HFF-Myc (cell line): Measurements from ENCODE around the gene SHISA6.

Experiments used
- DNase-seq: peaks from one replicate; pipeline ENCODE4 v3.0.0-alpha.2; 2011; ENCODE audit warnings: low read depth; ENCODE audit errors: extremely low read depth
- H3K4me3 ChIP-seq: replicated peaks from 2 replicates; pipeline ENCODE4 v1.5.1; 2011; ENCODE audit warnings: low read depth, mild to moderate bottlenecking, control low read depth, low read length
- CTCF ChIP-seq: IDR thresholded peaks from 2 replicates; pipeline ENCODE4 v1.5.1; 2012; ENCODE audit warnings: mild to moderate bottlenecking, low read depth, low read length, control low read depth; ENCODE audit errors: missing control alignments

SHISA6 gene

DNA sequence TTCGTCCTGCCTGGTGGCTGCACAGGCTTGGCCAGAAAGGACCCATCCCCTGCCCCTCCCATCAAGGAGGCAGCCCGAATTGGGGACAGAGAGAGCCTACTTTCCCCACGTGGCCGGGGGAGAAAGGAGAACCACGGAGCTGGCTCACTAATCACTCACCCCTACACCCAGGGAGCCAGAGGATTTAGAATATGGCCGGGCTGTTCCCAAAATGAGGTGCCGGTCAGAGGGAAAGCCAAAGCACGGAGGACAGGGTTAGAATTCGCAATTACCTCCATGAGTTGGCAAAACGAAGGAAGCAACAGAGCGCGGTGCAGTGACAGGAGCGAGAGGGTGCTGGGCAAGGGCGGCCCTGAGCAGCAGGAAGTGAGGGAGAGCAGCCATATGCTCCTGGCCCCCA lies 33.1 kb downstream of the SHISA6 start:
- no peak for DNase-seq
- no peak for TF ChIP-seq CTCF
- H3K4me3 ChIP-seq, result no peak overlapping the region

- TF ChIP-seq CTCF, result no peak
- DNase-seq, result no peak
- no peak overlapping the region for H3K4me3 ChIP-seq
These were observed 35.5 kb downstream of the SHISA6 start for GRCh38 chr17:11276486-11276885.

- no peak for DNase-seq
- no peak overlapping the region for H3K4me3 ChIP-seq
- TF ChIP-seq CTCF, result no peak
These were observed 37.4 kb downstream of the SHISA6 start for GRCh38 chr17:11278186-11278991.

GRCh38 chr17:11278992-11279270 lies 37.9 kb downstream of the SHISA6 start:
- DNase-seq, result no peak
- no peak overlapping the region for H3K4me3 ChIP-seq
- no peak for TF ChIP-seq CTCF

DNA sequence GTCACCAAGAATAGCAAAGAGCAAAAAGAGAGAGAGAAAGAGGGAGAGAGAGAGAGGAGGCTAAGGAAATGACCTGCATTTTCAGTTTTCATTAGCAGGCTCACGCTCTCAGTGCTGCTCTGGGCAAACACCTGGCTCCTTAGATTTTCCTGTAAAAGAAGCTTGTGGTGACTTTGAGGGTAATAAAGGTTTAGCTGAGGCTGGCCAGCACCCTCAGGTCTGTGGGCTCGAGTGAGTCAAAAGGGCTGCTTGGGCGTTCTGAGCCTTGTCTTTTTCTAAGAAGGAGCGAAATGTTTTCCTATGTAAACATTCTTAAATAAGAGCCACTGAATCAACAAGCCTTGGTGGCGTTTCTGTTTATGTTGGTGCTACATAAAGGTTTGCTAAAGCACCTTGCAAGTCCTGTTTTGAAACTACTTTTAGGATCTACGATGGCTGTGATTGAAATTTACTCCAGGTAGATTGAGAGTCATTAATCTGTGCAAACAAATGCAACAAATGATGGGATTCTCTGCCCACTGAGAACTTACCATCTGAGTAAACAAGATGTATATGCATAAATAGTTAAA lies 38.8 kb downstream of the SHISA6 start:
- TF ChIP-seq CTCF, result no peak
- H3K4me3 ChIP-seq, result no peak overlapping the region
- DNase-seq, result no peak

DNA sequence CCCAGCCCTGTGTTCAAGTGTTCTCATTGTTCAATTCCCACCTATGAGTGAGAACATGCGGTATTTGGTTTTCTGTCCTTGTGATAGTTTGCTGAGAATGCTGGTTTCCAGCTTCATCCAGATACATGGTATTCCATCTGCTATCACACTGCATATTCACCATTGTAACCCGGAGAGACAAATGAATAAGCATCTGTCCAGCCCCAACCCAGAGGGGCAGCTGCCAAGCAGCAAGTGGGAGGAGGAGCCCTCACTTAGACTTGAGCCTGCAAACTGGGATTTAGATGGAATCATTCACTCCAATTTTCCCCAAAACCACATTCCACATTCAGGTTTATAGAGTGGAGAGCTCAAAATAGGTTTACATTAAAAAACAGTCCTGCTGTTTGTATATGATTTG lies 41.6 kb downstream of the SHISA6 start:
- no peak overlapping the region for H3K4me3 ChIP-seq
- TF ChIP-seq CTCF, result no peak
- no peak for DNase-seq

DNA sequence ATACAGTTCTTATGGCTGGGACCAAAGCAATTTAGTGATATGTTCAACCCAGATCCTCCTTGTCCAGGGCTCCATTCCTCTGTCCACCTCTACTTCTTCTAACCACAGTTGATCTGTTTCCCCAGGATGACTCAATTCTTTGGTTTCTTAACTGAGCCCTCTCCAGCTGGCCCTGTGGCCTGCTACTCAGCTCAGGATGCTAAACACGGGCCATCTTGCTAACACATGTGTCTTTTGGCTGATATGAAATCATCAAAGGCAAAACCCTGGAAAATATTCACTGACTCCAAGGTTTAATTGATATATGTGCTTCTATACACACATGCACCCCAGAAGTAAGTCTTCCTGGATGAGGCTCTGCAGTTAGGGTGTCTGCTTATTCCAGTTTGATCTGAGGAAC lies 43.8 kb downstream of the SHISA6 start:
- no peak overlapping the region for H3K4me3 ChIP-seq
- no peak for TF ChIP-seq CTCF
- no peak for DNase-seq
